Measurements from ENCODE around the gene LASP1.

GRCh38 chr17:38903404-38903803, 33.5 kb downstream of the LASP1 start:
- TF ChIP-seq CTCF (IDR thresholded peaks at IDR 0.05) (no peak), POLR2AphosphoS5 (IDR thresholded peaks at IDR 0.05; ENCODE audit: insufficient read depth in 1 of 2, low read depth in 1 of 2) (no peak), POLR2A (IDR thresholded peaks at IDR 0.05) (no peak)
